ENCODE measurements around the gene MFRP.

MFRP gene

DNA sequence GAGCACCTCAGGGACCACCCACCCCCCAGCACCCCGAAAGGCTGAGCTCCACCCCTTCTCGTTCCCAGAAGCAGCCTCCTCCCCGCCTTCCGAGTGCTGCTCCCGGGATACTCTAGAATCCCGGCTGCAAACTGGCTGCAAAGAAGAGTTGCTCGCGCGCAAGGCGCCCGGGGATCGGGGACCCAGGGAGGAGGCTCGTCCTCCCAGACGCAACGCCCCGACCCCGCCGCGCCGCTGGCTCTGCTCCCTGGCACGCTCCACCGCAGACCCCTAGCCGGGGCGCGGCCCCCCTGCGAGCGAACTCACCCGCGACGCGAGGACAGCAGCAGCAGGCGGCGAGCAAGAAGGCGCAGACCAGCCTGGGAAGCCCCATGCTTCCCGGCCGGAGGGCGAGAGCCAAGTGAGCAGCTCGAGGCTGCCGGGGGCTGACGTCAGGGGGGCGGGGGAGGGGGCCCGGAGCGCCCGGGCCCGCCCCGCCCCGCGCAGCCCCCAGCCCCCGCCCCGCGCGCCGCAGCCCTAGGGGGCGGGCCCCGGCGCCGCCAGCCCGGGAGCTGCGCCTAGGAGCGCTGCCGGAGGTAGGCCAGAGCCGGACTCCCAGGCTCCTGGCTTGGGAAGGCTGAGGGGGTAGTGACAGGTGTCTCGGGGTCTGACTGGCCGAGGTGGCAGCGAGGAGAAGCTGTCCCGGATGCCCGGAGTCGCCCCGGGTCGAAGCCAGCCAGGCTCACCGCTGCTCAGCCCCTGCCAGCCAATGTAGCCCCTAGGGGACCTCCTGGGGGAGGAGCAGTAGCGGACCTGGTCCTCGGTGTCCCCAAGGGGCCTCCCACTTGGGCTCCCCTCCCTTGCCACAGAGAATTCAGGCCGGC lies 29.5 kb downstream of the MFRP start, which contains the start of gene MCAM:
Gene MCAM, minus strand, starts transcription at position 402 of the 863 bp plus-strand sequence. Its CDS starts 29 bp downstream, at position 373.
- DNase-seq: peak; percentile 43

- peak; percentile 76 for DNase-seq
These were observed 30.3 kb downstream of the MFRP start for GRCh38 chr11:119316016-119316728.

GRCh38 chr11:119315131-119316015 lies 31.1 kb downstream of the MFRP start:
- peak; percentile 76 for DNase-seq

DNA sequence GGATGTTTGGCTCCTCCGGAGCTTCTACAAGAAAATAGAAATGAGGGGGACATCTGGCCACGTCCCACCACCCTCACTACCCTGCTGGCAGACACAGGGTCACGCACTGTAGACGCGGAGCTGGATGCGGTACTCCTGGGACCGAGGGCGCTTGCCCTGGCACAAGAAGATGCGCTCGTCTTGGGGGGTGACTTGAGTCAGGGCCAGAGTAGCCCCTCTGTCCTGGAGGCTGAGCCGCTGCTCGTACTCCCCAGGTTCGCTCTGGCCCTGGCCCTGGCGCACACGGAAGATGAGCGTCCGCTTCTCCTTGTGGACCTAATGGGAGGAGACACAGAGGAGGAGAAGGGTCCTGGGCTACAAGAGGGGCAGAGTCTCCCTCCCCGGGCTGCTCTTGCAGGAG lies 31.8 kb downstream of the MFRP start:
- DNase-seq: no peak

DNA sequence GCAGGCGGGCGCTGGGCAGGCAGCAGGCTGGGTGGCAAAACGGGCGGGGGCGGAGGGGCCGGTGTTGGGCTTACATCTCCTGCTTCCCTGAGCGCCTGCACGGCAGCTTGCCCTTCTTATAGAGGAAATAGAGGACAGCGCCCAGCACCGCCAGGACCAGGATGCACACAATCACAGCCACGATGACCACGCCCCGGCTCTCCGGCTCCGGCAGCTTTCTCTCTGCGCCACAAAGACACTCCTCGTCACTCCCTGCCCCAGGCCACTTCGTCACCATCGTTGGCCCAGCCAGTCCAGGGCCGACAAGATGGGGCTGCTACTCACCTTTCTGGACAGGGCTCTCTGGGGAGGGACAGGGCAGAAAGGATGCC lies 35.8 kb downstream of the MFRP start:
- DNase-seq: no peak

GRCh38 chr11:119309953-119310681 lies 36.4 kb downstream of the MFRP start:
- no peak for DNase-seq

GRCh38 chr11:119309411-119309810 lies 37.1 kb downstream of the MFRP start:
- DNase-seq: no peak

GRCh38 chr11:119307974-119308373 lies 38.5 kb downstream of the MFRP start:
- DNase-seq: no peak

- peak; percentile 5 for DNase-seq
These were observed 39.3 kb downstream of the MFRP start for GRCh38 chr11:119307219-119307618.

DNA sequence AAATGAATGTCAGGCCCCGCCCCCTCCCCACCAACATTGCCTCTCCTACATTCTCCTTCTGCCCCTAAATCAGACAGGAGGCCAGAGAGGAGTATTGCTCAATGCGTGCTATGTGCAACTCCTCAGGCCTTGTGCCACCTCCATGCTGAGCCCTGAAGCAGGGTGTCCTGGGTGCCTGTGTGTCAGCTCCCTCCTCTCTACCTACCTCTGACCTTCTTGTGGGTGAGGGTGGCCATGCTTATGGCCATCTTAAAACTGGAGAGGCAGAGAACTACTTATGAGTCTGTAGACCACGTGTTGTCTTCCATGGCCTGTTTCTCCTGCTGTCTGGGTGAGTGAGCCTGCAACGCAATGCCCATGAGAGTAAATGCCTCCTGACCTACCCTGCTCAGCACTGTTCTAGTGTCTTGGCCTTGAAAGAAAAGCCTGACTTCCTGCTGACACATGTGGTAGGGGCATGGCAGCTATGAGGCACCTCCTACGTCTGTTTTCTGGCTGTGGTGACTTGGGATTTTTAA lies 40.1 kb downstream of the MFRP start:
- DNase-seq: no peak

GRCh38 chr11:119305556-119306372 lies 40.7 kb downstream of the MFRP start:
- no peak for DNase-seq

GRCh38 chr11:119303227-119303718 lies 43.2 kb downstream of the MFRP start:
- DNase-seq: no peak

DNA sequence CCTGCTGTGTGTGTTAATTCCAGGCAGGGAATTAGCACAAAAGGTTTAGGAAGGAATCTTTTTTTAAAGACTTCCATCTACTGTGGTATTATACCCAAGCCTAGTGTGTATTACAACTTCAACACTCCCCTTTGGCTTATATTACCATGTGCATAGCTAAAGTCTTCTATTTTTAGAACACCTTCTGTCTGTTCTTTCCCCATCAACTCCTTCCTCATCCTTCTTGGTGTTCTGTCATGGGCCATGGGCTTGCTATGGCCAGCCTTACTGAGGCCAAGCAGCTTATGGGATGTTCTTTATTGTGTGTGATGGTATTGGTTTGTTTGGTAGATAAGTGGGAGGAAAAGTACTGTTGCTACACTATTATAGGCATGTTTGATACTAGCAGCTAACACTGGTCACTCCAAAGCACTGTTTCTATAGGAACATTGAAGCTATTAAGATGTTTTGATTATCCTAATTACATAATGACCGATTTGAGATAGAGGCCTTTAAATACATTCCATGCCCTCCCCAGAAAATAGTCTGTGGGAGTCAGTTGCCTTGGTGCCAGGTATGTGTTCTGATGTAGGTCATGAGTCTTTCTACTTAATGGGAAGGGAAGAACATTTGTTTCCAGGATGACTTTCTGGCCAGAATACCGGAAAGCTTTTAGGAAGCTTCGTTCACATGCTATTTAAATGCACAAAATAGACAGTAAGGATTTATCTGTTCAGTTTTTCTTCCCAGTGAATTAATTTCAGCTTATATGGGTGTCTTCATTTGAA lies 46.1 kb downstream of the MFRP start:
- no peak for DNase-seq

DNA sequence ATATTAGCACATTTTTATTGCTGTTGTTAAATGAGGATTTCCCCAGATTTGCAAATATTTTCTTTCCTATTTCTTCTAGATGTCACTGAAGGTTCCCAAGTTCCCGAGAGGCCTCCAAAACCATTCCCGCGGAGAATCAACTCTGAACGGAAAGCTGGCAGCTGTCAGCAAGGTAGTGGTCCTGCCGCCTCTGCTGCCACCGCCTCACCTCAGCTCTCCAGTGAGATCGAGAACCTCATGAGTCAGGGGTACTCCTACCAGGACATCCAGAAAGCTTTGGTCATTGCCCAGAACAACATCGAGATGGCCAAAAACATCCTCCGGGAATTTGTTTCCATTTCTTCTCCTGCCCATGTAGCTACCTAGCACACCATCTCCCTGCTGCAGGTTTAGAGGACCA lies 47.1 kb downstream of the MFRP start:
- no peak for DNase-seq

DNA sequence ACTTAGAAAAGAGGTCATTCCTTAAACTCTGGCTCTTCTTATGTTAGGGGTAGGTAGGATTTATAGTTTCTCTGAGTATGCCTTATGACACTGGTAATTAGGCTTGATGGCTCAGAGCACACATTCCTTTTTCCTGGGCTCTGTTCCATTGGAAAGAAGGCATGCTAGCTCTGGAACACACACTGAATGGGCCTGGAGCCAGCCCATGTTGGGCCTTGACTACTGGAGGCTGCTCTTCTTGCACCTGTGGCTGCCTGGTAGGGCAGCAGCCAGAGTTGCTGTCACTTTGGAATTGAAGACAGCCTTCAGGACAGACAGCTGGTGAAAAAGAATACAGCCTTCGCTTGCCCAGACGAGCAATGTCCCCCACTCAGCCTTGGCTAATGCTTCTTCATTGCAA lies 47.8 kb downstream of the MFRP start:
- DNase-seq: no peak

- no peak for DNase-seq
These were observed 48.6 kb downstream of the MFRP start for GRCh38 chr11:119297938-119298337.

DNA sequence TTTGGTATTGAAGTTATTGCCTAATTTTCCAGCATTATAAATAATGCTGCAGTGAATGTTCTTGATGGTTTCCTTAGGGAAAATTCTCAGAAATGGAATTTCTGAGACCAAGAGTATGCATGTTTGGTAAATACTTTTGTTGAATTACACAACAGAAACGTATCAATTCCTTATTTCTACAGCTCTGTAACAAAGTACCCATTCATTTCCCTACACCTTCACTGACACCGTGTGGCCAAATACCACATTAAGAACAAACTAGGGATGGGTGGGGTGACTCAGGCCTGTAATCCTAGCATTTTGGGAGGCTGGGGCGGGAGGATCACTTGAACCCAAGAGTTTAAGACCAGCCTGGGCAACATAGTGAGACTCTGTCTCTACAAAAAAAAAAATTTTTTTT lies 51.3 kb downstream of the MFRP start:
- DNase-seq: no peak

GRCh38 chr11:119293461-119293860 lies 53.0 kb downstream of the MFRP start:
- DNase-seq: no peak

DNA sequence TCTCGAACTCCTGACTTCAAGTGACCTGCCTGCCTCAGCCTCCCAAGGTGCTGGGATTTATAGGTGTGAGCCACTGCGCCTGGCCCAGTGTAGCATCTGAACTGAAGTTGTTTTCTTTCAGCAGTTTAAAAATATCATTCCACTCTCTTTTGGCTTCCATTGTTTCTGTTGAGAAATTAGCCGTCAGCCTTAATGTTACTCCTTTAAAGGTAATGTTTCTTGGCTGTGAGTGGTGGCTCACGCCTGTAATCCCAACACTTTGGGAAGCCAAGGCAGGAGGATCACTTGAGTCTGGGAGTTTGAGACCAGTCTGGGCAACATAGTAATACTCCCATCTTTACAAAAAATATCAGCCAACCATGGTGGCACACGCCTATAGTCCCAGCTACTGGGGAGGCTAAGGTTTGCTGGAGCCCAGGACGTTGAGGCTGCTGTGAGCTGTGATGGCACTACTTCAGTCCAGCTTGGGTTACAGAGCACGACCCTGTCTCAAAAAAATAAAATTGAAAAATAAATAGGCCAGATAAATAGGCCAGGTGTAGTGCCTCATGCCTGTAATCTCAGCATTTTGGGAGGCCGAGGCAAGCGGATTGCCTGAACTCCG lies 55.5 kb downstream of the MFRP start:
- no peak for DNase-seq

Measured in NCI-H1092 treated with DMSO at 0.1 percent for 48 hours (cell line).